OCI-M1 (cell line): ENCODE results near the gene RALGDS.

Experiments
- DNase-seq: peaks from one replicate; lab custom pipeline; 2025; lab: John Stamatoyannopoulos, UW

RALGDS gene

GRCh38 chr9:133119103-133119845, 1.8 kb downstream of the RALGDS start:
- no peak for DNase-seq

- DNase-seq: no peak
Measured at GRCh38 chr9:133118568-133118967, 2.5 kb downstream of the RALGDS start.

- DNase-seq: no peak
Measured at GRCh38 chr9:133118179-133118520, 2.9 kb downstream of the RALGDS start.

- DNase-seq: no peak
Measured at GRCh38 chr9:133117271-133118178, 3.5 kb downstream of the RALGDS start.

GRCh38 chr9:133116346-133117231, 4.5 kb downstream of the RALGDS start:
- no peak for DNase-seq

- DNase-seq: no peak
Measured at GRCh38 chr9:133115604-133116345, 5.3 kb downstream of the RALGDS start.

- DNase-seq: no peak
Measured at GRCh38 chr9:133114886-133115603, 6.0 kb downstream of the RALGDS start.

- DNase-seq: no peak
Measured at GRCh38 chr9:133113949-133114885, 6.8 kb downstream of the RALGDS start.

GRCh38 chr9:133113163-133113948, 7.7 kb downstream of the RALGDS start:
- no peak for DNase-seq

GRCh38 chr9:133112663-133113026, 8.4 kb downstream of the RALGDS start:
- no peak for DNase-seq

GRCh38 chr9:133111808-133112662, 9.0 kb downstream of the RALGDS start:
- DNase-seq: no peak

GRCh38 chr9:133109931-133110650, 10.9 kb downstream of the RALGDS start:
- no peak for DNase-seq

GRCh38 chr9:133108794-133109641, 12.0 kb downstream of the RALGDS start:
- no peak for DNase-seq

- DNase-seq: no peak
Measured at GRCh38 chr9:133107961-133108793, 12.9 kb downstream of the RALGDS start.

- DNase-seq: no peak
Measured at GRCh38 chr9:133107245-133107722, 13.8 kb downstream of the RALGDS start.
